Frontal cortex (tissue), 1 donor: ENCODE results near the gene CREB3L4. TPM values are rescaled to one million over a fixed set of nuclear protein-coding genes. Genes with fewer than 3 reads are reported as not detected.

ENCODE experiments used
- small RNA-seq: library from RNA; depleted of rRNA; stranded (forward); fragments of <200 nt; gene quantifications from one replicate; pipeline ENCODE3, GENCODE V24; 2014
- total RNA-seq: library from RNA; depleted of rRNA; stranded (reverse); fragments of >200 nt; gene quantifications from one replicate; pipeline ENCODE4 v1.2.3, GENCODE V29; 2014

The CREB3L4 gene
- total RNA-seq, 1 donor from 2014 or later: 7.7 TPM

Small RNA genes lying within 50 kb of the gene (small RNA-seq; reads per million reads assigned to genes)
- gene MIR6737: 0.08 reads per million

Other genes with a start within 250 kb of the CREB3L4 start
- 29.8 TPM for gene INTS3, start 239.9 kb upstream of the CREB3L4 start, total RNA-seq
- gene SLC27A3, start 192.5 kb upstream of the CREB3L4 start, total RNA-seq: 14.7 TPM
- gene GATAD2B, start 44.9 kb upstream of the CREB3L4 start, total RNA-seq: 15.5 TPM
- gene DENND4B, start 21.2 kb upstream of the CREB3L4 start, total RNA-seq: 16.3 TPM
- 2.4 TPM for gene CRTC2, start 9.3 kb upstream of the CREB3L4 start, total RNA-seq
- 24.1 TPM for gene SLC39A1, start 4.4 kb upstream of the CREB3L4 start, total RNA-seq
- gene JTB, start 9.8 kb downstream of the CREB3L4 start, total RNA-seq: 57.5 TPM
- gene RAB13, start 18.4 kb downstream of the CREB3L4 start, total RNA-seq: 3.7 TPM
- 2,198 TPM for gene RPS27, start 22.9 kb downstream of the CREB3L4 start, total RNA-seq
- 0.41 TPM for gene NUP210L, start 187.2 kb downstream of the CREB3L4 start, total RNA-seq
- 245 TPM for gene TPM3, start 224.2 kb downstream of the CREB3L4 start, total RNA-seq
- gene CFAP141, start 238.4 kb downstream of the CREB3L4 start, total RNA-seq: not detected